Activated naive CD8-positive, alpha-beta T cell treated with anti-CD3 and anti-CD28 coated beads for 36 hours (primary cell): ENCODE data around the gene GPC1. TPM values are rescaled to one million over a fixed set of nuclear protein-coding genes. Genes with fewer than 3 reads are reported as not detected.

Source experiments
- DNase-seq: peaks from one replicate; pipeline ENCODE4 v3.0.0; 2021
- H3K27ac Mint-ChIP-seq: one replicate; pipeline ENCODE4 v1.8.0; 2022; ENCODE audit warnings: mild to moderate bottlenecking, moderate library complexity, mixed read lengths
- H3K27me3 Mint-ChIP-seq: one replicate; pipeline ENCODE4 v1.8.0; 2022; ENCODE audit warnings: mild to moderate bottlenecking, mixed read lengths
- H3K36me3 Mint-ChIP-seq: one replicate; pipeline ENCODE4 v1.8.0; 2021; ENCODE audit warnings: mild to moderate bottlenecking, mixed read lengths
- H3K4me1 Mint-ChIP-seq: one replicate; pipeline ENCODE4 v1.8.0; 2021; ENCODE audit warnings: mixed read lengths
- H3K4me3 Mint-ChIP-seq: one replicate; pipeline ENCODE4 v1.8.0; 2022; ENCODE audit warnings: mild to moderate bottlenecking, moderate library complexity, mixed read lengths
- H3K9me3 Mint-ChIP-seq: one replicate; pipeline ENCODE4 v1.8.0; 2022; ENCODE audit warnings: mixed read lengths
- total RNA-seq, 2 experiments: library from RNA; stranded (reverse); gene quantifications; one replicate each; pipeline ENCODE4 v1.2.3, GENCODE V29; 2021

The GPC1 gene
- total RNA-seq, 2 experiments from 2014 or later: 0.64 to 1.3 TPM

DNA sequence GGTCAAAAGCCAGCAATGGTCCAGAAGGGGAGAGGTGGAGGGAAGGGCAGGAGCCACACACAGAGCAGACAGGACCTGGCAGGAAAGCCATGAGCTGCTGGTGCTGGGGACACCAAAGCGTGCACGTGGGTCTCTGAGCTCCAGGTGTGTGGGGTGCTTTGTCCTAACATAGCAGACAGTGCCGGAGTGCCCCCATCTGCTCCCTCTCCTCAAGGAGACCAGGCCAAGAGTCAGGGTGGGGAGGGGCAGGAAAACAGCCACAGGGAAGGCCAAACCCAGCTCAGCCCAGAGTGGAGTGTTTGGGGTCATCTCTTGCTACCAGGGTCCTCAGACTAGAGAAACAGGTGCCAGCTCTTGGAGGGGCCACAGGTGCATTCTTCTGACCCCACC is 4.2 kb upstream of the GPC1 start:
- Mint-ChIP-seq H3K4me3 (no peak overlapping the region), H3K36me3 (no peaks in the 10 kb centered on the region), H3K27me3 (peaks cover 7% of the 10 kb centered on the region), H3K27ac (no peak overlapping the region), H3K4me1 (peaks cover 18% of the 10 kb centered on the region), H3K9me3 (peaks cover 3% of the 10 kb centered on the region)
- no peak for DNase-seq

DNA sequence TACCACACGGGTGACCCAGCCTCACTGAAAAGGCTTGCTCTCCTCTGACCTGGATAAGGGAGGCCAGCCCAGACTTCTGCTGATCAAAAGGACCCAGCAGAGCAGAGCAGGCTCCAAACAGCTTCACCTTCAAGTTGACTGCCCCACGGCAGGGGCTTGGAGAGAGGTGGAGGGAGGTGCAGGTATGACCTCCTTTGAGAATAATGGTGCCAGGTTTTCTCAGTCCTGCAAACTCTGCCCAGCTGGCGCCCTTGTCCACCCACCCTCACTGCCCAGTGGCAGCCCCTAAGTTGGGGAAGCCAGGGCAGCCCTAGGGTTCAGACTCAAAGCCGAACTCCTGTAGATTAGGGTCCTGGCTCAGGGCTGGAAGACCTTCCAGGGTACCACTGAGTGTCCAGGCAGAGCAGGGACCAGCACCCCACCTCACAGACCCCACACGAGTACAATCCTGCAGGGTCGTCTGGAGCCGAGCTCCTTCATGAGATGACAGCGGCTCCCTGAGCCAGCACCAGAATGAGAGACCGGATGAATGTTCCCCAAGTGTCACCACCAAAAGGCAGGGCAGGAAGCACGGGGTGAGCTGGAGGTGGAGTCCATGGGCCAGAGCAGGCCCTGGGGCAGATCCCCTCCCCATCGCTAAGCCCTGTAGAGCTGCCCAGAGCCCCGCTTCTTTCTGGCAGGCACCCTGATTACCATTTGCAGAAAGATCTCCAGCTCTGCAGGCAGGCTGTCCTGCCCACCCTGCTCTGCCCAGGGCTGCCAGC is 3.6 kb upstream of the GPC1 start:
- H3K36me3 Mint-ChIP-seq: no peaks in the 10 kb centered on the region

DNA sequence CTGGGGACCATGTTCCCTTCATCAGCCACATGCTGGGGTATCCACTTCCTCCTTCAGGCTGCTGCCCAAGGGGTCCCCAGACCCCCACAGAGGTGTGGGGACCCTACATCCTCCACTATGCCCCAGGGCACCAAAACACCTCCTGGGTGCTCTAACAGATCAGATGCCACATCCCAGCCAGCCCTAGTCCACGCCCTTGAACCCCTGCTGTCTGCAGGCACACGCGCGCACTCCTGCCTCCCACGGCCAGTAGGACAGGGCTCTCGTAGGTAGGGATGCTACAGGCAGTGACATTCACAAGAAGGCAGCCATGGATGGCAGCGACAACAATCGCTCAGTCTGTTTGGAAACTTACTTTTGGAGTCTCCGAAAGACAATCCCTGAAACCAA is 3.0 kb upstream of the GPC1 start:
- Mint-ChIP-seq H3K4me3 (no peak overlapping the region), H3K4me1 (peaks cover 18% of the 10 kb centered on the region), H3K27me3 (peaks cover 15% of the 10 kb centered on the region), H3K27ac (no peak overlapping the region), H3K9me3 (no peaks in the 10 kb centered on the region), H3K36me3 (no peaks in the 10 kb centered on the region)
- DNase-seq: no peak

More for the DNA sequence above, 3.6 kb upstream of the GPC1 start:
- Mint-ChIP-seq H3K4me1 (peaks cover 18% of the 10 kb centered on the region), H3K4me3 (no peak overlapping the region), H3K27me3 (peaks cover 10% of the 10 kb centered on the region), H3K27ac (no peak overlapping the region), H3K9me3 (no peaks in the 10 kb centered on the region)
- no peak for DNase-seq

DNA sequence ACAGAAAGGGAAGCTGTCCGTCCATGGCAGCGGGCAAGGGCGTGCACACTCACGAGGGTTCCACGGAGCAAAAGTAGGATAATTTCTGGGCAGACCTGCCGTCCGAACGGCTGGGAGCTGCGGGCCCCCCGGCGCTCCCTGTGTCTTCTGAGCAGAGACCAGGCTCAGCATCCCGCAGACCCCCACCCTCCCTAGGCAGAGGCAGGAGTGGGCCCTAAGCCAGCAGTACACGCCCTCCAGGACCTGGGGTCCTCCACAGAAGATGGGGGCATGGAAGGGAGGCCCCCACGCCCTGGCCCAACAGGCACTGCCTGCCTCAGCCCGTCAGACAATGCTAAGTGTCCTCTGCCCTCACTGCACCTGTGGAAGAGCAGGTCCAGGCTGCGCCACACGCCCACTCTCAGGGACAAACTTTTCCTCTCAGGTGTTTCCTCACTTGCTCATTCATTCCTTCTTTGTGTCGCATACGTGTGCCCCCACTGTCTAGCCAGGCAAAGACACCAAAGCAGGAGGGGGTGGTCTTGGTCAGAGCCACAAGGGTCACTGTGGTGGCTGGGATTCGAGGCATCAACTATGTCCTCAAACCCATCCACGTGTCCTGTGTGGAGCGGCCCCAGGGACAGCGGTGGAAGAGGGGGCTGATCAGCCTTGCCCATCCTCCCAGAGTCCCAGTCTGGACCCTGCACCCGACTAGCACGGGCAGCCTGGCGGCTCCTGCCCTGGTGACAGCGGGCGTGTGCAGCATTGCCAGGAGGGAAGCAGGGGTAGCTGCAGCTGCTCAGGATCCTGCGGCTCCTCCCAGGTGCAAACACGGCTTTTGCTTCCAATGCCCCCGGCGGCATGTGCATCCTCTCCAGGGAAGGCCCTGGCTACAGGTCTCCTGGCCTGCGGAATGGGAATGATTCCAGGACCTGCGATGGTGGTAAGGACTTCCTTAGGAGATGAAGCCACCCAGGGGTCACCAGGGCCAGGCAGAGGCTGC is 2.4 kb upstream of the GPC1 start:
- no peaks in the 10 kb centered on the region for H3K36me3 Mint-ChIP-seq
- DNase-seq: no peak
- no peaks in the 10 kb centered on the region for H3K9me3 Mint-ChIP-seq
- peaks cover 14% of the 10 kb centered on the region for H3K4me1 Mint-ChIP-seq
- H3K4me3 Mint-ChIP-seq: peak overlapping the region; percentile 25
- no peak overlapping the region for H3K27ac Mint-ChIP-seq
- H3K27me3 Mint-ChIP-seq: peaks cover 22% of the 10 kb centered on the region

DNA sequence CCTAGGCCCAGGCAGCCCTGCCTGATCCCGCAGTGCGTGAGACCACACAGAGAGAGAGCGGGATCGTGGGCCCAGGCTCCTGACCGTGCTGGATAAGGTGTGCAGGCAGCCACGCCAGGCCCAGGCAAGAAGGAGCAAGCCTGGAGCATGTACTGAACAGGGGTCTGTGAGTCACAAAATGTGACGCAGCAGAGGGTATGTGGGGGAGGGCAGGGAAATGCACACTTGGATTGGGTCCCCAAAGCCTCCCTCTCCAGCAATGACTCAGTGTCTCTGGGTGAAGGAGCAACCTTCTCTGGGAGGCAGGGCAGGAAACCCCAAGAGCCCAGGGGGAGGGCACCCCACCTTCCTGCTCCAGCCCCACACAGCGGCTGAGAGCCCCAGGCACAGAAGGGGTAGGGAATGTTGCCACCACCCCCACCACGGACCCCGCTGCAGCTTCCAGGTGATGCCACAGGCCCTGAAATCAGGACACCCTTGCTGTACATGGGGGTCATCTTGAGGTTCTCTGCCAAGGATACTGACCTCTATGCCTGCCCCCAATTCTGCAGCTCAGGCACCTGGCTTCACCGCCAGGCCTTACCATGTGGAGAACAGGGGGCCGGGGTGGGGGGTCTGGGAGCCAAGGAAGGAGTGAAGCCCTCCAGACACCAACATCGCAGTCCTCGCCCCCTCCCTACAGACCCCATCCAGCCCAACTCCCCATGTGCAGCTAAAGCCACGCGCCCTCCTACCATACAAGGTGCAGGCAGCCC is 1.3 kb upstream of the GPC1 start:
- H3K36me3 Mint-ChIP-seq: no peaks in the 10 kb centered on the region
- no peak overlapping the region for H3K27ac Mint-ChIP-seq

DNA sequence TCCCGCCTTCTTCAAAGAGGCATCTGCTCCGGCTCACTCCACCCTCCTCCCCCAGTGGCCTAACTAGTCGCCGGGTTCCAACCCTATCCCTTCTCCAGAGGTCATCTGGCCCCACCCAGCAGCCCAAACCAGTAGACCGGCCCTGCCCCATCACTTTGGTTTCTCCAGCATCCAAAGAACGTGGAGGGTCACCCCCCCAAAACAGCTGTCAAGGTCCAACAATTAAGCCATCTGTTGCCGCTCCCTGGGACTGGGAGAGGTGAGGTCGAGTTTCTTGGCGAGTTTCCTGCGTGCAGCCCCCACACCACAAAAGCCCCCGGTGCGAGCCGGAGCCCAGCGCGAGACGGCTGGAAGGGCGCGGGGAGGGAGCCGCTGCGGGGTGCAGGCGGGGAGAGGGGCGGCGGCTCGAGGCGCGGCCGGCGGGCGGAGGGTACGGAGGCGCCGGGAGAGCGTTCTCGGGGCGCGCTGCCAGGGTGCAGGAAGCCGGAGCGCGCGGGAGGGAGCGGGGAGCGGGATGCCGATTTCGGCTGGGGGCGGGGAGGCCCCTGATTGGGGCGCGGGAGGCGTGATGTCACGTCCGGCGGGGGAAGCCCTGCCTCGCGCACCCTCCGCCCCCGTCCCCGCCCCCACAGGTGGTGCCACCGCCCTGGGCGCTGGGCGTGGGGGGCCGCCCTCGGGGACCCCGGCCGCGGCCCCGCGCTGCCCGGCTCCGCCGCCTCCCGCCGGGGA is 571 bp upstream of the GPC1 start:
- peaks cover 25% of the 10 kb centered on the region for H3K27me3 Mint-ChIP-seq
- peak overlapping the region; percentile 79 for H3K4me3 Mint-ChIP-seq
- peak; percentile 86 for DNase-seq
- peaks cover 7% of the 10 kb centered on the region for H3K4me1 Mint-ChIP-seq
- H3K9me3 Mint-ChIP-seq: no peaks in the 10 kb centered on the region
- H3K36me3 Mint-ChIP-seq: no peaks in the 10 kb centered on the region
- no peak overlapping the region for H3K27ac Mint-ChIP-seq

More for the DNA sequence above, 1.3 kb upstream of the GPC1 start:
- H3K27me3 Mint-ChIP-seq: peaks cover 25% of the 10 kb centered on the region
- H3K9me3 Mint-ChIP-seq: no peaks in the 10 kb centered on the region
- peaks cover 7% of the 10 kb centered on the region for H3K4me1 Mint-ChIP-seq
- H3K4me3 Mint-ChIP-seq: peak overlapping the region; percentile 79
- peak; percentile 28 for DNase-seq

DNA sequence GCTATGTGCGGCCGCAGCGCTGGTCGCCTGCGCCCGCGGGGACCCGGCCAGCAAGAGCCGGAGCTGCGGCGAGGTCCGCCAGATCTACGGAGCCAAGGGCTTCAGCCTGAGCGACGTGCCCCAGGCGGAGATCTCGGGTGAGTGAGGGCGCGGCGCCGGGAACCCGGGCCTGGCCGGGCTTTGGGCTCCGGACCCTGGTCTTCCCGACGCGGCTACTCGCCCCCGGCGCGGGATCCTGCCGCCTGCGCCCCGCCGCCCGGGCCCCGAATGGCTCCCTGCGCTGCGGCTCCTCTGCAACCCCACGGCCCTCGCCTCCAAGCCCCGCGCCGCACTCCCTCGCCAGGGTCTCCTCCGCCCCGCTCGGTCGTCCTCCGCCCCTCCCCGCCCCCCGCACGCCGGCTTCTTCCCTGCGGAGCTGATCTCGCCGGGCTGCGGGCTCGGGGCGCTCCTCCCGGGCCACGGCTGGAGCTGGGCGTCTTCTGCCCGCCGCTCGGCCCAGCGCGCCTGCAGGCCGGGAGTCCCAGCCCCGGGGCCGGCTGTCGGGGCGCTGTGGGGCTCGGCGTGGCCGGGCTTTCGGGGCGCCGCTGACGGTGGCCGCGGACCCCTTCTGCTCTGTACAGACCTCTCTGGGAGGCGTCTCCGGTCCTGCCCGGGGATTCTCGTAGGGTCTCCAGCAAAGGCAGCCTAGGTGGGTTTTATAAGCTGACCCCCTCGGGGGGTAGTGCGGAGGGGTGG is 652 bp downstream of the GPC1 start:
- Mint-ChIP-seq H3K4me3 (peak overlapping the region; percentile 56), H3K27ac (no peak overlapping the region), H3K4me1 (peaks cover 7% of the 10 kb centered on the region), H3K9me3 (no peaks in the 10 kb centered on the region), H3K27me3 (peaks cover 25% of the 10 kb centered on the region), H3K36me3 (no peaks in the 10 kb centered on the region)
- no peak for DNase-seq

DNA sequence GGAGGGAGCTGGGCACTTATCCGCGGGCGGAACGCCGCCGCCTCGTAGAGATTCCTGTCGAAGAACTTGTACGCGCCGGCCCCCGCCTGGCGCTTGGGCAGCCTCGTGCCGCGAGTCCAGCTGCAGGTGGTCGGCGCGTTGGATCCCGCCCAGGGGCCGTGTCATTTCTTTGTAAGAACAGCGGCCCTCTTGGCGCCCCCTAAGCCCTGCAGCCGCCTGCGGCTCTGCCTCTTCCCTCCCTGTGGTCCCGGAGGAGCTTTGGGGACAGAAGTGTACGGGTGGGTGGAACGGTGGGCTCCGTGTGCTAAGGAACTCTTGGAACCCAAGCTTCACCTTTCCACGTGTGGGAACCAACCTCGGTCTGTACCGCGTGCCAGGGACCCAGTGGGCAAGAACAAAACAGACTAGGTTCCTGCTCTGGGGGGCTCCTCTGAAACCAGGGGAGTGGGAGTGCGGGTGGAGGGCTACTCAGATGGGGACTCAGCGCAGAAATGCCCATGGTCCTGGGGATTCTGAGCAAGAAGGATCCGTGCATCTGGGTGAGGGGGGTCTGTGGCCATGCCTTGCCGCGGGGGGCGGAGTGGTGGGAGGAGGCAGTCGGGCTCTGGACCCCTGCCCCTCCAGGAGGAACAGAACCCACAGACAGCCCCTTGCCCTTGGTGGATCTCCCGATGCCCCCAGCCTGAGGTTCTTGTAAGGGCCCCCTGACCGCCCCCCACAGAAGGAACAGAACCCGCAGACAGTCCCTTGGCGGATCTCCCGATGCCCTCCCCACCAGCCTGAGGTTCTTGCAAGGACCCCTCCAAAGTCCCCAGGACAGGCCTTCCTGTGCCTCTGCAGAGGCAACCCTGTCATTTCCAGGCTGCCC is 1.5 kb downstream of the GPC1 start:
- no peak overlapping the region for H3K27ac Mint-ChIP-seq
- DNase-seq: no peak
- no peaks in the 10 kb centered on the region for H3K36me3 Mint-ChIP-seq
- H3K9me3 Mint-ChIP-seq: no peaks in the 10 kb centered on the region
- H3K27me3 Mint-ChIP-seq: peaks cover 25% of the 10 kb centered on the region
- H3K4me3 Mint-ChIP-seq: peak overlapping the region; percentile 56
- peaks cover 7% of the 10 kb centered on the region for H3K4me1 Mint-ChIP-seq

DNA sequence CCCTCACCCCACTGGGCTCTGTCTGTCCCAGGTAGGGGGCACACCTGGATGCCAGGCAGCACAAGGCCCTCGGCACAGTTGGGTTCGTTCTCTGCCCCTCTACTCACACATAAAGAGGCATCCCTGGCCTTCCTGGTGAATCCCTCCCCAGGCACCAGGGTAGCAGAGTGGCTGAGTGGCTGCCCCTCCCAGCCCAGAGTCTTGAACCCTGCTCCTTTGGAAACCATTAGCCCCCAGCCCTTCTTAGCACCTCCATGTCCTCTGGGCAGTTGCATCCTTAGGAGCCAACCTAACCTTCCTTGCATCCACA is 2.0 kb downstream of the GPC1 start:
- Mint-ChIP-seq H3K36me3 (no peaks in the 10 kb centered on the region), H3K27ac (no peak overlapping the region), H3K4me1 (peaks cover 7% of the 10 kb centered on the region), H3K4me3 (no peak overlapping the region), H3K27me3 (peaks cover 25% of the 10 kb centered on the region), H3K9me3 (no peaks in the 10 kb centered on the region)
- no peak for DNase-seq

DNA sequence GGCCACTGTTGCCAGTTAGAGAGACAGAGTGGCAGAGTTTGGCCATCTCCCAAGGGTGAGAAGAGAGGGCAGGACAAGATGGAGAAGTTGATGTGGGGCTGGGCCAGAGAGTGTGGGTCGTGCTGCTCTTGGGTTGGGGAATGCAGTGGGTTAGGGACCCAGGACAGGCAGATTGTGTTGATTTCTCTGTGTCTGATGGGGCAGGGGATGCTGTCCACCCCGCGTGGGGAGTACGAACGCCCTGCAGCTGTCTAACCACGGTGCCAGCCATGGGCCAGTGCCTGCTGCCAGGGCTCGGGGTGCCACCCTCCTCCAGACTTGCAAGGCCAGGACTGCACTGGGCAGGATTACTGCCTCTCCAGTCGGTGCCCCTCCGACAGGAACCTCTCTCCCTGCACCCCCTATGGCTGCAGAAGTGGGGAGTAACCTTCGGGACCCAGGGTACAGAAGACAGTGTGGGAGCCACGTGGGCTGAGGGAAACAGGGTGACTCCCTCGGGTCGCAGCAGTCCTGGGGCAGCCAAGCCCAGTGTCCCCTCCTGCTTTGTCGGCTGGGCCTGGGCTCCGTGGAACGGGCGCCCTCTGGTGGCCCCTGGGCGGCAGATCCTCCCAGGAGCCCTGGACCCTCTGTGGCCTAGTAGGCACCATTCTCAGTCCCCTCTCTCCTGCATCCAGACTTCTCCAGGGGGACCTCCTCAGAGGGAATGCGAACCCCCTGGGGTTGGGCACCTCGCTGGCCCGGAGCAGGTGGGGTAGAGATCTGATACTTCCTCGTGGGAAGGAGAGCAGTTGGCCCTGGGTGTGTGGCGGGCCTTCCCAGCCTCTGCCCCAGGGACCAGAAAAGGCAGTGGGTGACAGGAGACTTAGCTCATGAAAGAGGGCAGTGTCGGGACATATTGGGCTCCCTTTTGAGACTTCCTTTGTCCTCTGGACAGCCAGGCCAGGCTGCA is 2.7 kb downstream of the GPC1 start:
- Mint-ChIP-seq H3K9me3 (no peaks in the 10 kb centered on the region), H3K27ac (no peak overlapping the region), H3K27me3 (peaks cover 23% of the 10 kb centered on the region), H3K4me3 (no peak overlapping the region), H3K4me1 (peaks cover 7% of the 10 kb centered on the region), H3K36me3 (no peaks in the 10 kb centered on the region)
- peak; percentile 69 for DNase-seq

DNA sequence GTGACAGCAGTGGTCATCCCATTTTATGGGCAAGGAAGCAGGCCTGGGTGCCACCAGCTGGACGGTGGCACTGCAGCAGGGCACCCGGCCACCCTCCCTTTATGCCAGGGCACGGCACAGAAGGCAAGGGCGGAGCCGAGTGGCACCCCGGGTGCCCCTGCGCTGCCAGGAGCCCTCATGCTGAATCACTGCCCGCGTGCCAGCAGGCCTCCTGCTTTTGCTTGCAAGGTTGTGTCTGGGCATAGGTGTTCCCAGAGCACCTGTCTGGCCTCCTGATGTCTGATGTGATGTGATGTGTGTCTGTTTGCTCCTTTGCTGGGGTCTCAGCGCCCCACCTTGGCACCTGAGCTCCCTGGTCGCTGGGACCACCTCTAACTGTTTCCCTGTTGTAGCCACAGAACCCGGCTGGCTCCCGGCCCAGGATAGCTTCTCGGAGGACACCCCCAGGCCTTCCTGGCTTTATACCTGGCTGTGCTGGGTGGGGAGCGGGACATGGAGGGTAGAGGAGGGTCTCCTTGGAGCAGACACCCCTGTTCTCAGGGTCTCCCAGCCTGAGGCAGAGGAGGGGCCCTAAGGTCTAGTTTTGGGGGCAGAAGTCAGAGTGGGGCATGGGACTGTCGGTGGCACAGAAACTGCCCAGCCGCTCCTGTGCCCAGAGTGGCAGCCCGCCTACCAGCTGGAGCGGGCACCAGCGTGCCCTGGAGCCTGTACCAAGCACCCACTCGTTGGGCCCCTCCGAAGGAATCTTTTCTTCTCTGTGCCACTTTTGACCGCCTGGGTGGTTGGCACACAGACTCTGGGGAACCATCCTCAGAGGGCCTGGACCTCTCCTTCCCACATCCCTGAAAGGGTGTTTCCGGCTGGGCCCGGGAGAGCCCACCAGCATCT is 3.6 kb downstream of the GPC1 start:
- Mint-ChIP-seq H3K36me3 (no peaks in the 10 kb centered on the region), H3K27ac (no peak overlapping the region), H3K27me3 (peaks cover 21% of the 10 kb centered on the region), H3K4me3 (no peak overlapping the region), H3K9me3 (no peaks in the 10 kb centered on the region), H3K4me1 (peaks cover 3% of the 10 kb centered on the region)
- no peak for DNase-seq

DNA sequence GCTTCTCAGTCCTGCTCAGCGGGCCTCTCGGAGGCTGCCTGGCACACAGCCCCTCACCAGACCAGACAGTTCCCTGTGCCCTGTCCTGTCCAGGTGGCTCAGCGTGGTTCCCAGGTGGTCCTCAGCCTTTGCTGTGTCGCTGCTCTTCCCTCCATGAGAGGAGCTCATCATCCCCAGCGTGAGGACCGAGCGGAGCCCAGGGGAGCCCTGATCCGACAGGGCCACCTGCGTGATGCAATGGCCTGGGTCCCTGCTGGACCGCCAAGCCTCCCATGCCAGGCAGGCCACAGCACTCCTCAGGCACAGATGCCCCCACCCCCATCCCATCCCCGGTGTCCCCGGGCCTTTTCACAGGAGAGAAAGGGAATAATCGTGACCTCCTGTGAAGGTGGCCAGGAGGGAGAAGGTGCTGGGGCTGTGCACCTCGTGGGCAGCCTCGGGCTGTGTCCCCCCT is 4.3 kb downstream of the GPC1 start:
- no peaks in the 10 kb centered on the region for H3K36me3 Mint-ChIP-seq
- H3K27ac Mint-ChIP-seq: no peak overlapping the region
- no peak overlapping the region for H3K4me3 Mint-ChIP-seq
- no peaks in the 10 kb centered on the region for H3K9me3 Mint-ChIP-seq
- DNase-seq: no peak
- peaks cover under 1% of the 10 kb centered on the region for H3K4me1 Mint-ChIP-seq
- H3K27me3 Mint-ChIP-seq: peaks cover 21% of the 10 kb centered on the region
